Camera-type eye (tissue), 1 donor: ENCODE measurements around the gene FEN1. TPM values are rescaled to one million over a fixed set of nuclear protein-coding genes. Genes with fewer than 3 reads are reported as not detected.

Experiments
- total RNA-seq: library from RNA; depleted of rRNA; stranded (reverse); fragments of >200 nt; gene quantifications from one replicate; pipeline ENCODE4 v1.2.3, GENCODE V29; 2014

The FEN1 gene
- 28.0 TPM for total RNA-seq

DNA sequence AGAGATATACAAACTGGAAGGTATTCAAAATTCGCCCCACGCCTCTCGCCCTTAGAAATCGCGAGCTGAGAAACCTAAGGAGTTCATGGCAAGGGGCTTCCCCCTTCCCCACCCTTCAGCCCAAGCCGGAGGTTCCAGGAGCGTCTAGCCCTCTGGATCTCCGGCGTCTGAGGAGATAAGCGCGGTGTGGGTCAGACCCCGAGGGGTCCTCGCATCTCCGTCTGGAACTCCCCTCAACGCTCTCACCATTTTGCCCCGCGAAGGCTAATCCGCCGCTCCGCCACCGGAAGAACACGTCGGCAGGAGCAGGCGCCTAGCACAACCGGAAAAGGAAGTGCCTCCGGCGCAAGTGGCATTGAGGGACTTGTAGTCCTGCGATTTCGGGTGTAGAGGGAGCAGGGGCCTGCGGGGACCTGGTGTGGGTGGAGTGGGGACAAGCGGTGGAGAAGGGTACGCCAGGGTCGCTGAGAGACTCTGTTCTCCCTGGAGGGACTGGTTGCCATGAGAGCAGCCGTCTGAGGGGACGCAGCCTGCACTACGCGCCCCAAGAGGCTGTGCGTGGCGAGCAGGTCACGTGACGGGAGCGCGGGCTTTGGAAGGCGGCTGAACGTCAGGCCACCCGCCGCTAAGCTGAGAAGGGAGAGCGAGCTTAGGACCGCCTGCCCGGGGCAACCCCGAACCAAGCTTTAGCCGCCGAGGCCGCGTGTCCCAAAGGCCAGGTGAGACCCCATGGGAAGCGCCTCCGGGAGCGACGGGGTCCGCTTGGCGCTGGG is at the start of gene FEN1, which contains the start of gene TMEM258:
Gene FEN1 (plus strand): TSS at position 602 of the 773 bp plus-strand sequence. CDS start 2,451 bp downstream, outside the sequence.
Gene TMEM258 (minus strand): TSS at position 290 of the 773 bp plus-strand sequence. CDS start 41 bp downstream, at position 249.

GRCh38 chr11:61752117-61752924 is 40.4 kb upstream of the FEN1 start, which contains the start of gene MYRF:
Gene MYRF, plus strand, starts transcription at chr11:61752636. Its CDS starts 109 bp downstream, at chr11:61752745.

GRCh38 chr11:61816736-61817455 is 24.2 kb downstream of the FEN1 start, which contains the start of gene FADS1:
Gene FADS1, minus strand, starts transcription at chr11:61817003. Its CDS starts 74 bp downstream, at chr11:61816929.

GRCh38 chr11:61827571-61828378 is 35.1 kb downstream of the FEN1 start, which contains the start of gene FADS2:
Gene FADS2, plus strand, starts transcription at chr11:61828300. Its CDS starts 91 bp downstream, at chr11:61828391.

Other genes with a start within 250 kb of the FEN1 start
- gene SYT7, start 211.8 kb upstream of the FEN1 start, total RNA-seq: 27.4 TPM
- gene DAGLA, start 112.5 kb upstream of the FEN1 start, total RNA-seq: 4.5 TPM
- 20.1 TPM for gene MYRF, start 40.3 kb upstream of the FEN1 start, total RNA-seq
- gene TMEM258, start 312 bp upstream of the FEN1 start, total RNA-seq: 28.5 TPM
- 52.4 TPM for gene FADS1, start 24.1 kb downstream of the FEN1 start, total RNA-seq
- gene FADS2, start 35.4 kb downstream of the FEN1 start, total RNA-seq: 46.1 TPM
- 34.5 TPM for gene FADS3, start 98.6 kb downstream of the FEN1 start, total RNA-seq
- gene RAB3IL1, start 124.7 kb downstream of the FEN1 start, total RNA-seq: 23.4 TPM
- 66.5 TPM for gene BEST1, start 157.4 kb downstream of the FEN1 start, total RNA-seq
- 779 TPM for gene FTH1, start 174.7 kb downstream of the FEN1 start, total RNA-seq